Activated gamma-delta T cell treated with Interleukin-2 at 50 U/mL for 16 hours (primary cell): Measurements from ENCODE around the gene ITGA4.

Source experiments
- DNase-seq: peaks from one replicate; pipeline ENCODE4 v3.0.0-alpha.2; 2020

The ITGA4 gene

GRCh38 chr2:181576431-181576830 is 119.2 kb downstream of the ITGA4 start:
- DNase-seq = no peak

DNA sequence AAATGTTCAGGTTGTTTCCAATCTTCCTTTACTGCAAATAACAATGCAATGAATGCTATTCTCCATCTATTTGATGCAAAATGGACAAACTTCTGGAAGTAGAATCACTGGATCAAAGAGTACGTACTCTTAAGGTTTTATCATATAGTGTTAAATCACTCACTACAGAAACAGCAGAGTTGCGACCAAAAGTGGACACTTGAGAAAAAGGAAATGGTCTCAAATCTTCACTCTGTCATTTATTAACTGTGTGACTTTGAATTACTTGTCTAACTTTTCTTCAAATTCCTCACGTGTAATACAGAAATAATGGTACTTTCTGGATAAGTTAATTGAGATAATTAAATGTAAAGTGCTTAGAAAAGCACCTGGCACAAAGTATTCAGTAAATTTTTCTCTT is 121.6 kb downstream of the ITGA4 start:
- DNase-seq = no peak

DNA sequence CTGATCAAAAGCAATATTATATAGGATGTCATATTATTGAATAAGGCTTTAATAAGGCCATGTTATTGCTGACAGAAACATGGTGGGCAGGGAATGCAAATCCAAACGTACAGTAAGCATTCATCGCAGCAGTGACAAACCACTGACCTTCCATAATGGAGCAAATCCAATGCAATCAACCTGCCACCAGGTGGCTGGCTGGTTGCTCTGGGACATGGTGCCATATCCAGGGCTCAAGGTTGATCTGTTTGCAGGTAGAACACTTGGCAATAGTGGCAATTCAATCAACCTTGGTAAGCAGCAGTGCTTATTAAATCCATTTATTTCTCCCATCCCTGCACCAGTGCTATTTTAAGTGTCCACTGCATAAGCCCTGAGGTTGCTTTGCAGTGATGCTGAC is 124.3 kb downstream of the ITGA4 start:
- no peak for DNase-seq

DNA sequence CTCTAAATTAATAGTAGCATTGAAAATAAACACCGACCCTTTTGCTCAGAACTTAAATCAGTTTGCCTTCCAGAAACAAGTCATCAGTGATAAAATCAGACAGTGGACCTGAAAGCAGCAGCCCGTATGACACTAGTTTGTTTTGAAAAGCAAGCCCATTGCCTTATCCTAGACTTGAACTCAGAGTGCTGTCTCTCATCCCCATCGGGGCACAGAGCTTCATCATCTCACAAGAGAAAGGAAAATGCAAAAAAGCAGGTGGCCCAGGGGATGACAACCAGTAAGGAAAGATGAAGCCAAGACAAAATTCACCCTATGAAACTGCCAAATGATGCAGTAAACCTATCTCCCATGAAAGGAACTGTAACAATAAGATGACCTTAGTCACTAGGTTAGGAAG is 128.5 kb downstream of the ITGA4 start:
- DNase-seq = no peak
